SKM-1 (cell line): ENCODE measurements around the gene C19orf25.
"Not testable (repeated sequence)": the region's sequence is repeated elsewhere in the genome, so short reads cannot be mapped to it uniquely, and the experiment has no call there.

ENCODE experiments used
- DNase-seq: peaks from one replicate; lab custom pipeline; 2025; ENCODE audit not compliant: unreplicated experiment; lab: John Stamatoyannopoulos, UW

The C19orf25 gene

GRCh38 chr19:1512671-1513498 is 33.9 kb upstream of the C19orf25 start, which contains the start of gene ADAMTSL5:
TSS of gene ADAMTSL5 (minus strand) at chr19:1513019. CDS start at chr19:1510943, 2,076 bp downstream.
- DNase-seq, result peak; percentile 25

DNA sequence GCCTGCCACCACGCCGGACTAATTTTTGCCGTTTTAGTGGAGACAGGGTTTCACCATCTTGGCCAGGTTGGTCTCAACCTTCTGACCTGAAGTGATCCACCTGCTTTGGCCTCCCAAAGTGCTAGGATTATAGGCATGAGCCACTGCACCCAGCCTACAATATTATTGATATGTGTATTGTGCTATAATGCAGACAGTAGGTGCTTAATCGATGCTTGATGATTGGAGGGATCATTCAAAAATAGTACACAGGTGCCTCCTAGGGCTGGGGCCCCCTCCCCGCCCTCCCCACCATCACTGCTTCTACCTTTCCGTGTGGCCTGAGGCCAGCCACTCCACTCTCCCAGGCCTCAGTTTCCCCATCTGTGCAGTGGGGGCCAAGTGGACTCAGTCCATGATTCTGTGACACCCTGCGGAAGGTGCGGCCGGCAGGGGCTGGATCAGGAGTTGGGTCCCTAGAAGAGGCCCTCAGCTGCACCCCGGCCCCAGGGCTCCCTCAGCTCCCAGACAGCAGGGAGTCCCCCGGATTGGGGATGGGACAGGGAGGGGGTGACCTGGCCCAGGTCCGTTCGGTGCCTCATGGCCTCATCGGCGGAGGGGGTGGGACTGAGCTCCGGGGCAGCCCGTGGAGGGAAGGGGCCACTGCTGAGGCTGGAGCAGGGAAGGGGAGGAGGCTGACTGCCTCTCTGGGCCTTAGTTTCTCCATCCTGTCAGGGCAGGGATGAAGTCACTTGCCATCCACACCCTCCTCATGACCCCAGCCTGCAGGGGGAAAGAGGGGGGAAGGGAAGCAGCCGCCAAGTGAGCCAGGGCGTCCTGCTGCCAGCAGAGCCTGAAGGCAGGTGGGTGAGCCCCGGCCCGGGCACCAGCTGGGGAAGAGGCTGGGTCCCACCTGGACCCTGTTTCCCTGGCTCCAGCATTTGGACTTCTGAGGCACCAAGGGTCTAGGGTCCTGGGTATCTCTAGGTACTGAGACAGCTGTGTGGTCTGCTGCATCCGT is 32.6 kb upstream of the C19orf25 start:
- no peak for DNase-seq

GRCh38 chr19:1510807-1511206 is 31.8 kb upstream of the C19orf25 start:
- no peak for DNase-seq

GRCh38 chr19:1510442-1510806 is 31.4 kb upstream of the C19orf25 start:
- DNase-seq, result no peak

DNA sequence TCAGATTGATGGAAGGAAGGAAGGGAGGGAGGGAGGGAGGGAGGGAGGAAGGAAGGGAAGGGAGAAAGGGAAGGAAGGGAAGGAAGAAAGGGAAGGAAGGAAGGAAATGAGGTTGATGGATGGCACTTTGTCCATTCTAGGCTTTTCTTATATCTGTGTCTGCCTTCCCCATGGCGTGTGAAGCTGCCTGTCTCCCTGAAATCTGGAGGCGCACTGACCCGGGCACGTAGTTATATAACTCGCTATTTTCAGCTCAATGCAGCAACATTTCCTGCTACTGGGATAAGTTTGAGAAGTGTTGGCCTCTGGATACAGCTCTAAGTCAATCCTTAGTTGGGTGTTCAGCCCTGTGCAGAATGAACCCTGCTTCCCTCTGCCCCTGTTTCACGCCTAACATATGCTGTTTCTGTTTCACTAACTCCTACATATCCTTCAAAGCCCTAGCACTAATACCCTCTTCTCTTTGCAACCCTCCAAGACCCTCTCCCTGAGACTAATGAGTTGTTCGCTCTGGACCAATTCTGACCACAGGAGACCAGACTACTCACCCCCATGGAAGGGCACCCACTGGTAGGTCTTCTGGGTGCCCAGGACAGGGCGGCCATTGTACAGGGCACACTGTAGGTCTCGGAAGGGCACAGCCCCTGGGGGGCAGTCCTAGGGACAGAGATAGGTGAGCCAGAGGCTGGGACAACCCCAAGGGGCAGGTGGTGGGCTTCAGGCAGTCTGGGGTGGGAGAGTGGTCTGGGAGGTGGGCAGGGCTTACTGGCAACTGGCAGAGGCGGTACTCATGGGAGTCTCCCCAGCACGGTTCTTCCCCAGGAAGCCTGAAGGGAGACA is 30.8 kb upstream of the C19orf25 start:
- no peak for DNase-seq

DNA sequence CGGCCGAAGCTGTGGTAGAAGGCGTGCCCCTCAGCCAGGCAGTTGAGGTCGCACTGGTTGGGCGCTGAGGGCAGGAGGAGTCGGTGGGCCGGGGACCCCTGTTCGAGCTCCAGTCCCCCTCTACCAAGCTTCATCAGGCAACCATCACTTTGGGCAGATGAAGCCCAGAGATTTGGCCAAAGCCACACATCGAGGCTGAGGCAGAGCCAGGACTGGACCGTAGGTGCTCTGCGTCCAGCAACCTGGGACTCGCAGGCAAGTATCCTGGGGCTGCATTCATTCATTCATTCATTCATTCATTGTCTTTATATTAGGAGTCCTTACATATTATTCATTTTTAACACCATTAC is 29.5 kb upstream of the C19orf25 start:
- no peak for DNase-seq

GRCh38 chr19:1507763-1508506 is 28.9 kb upstream of the C19orf25 start:
- DNase-seq, result peak; percentile 90

- DNase-seq, result no peak
Observed at GRCh38 chr19:1507192-1507660, 28.2 kb upstream of the C19orf25 start.

DNA sequence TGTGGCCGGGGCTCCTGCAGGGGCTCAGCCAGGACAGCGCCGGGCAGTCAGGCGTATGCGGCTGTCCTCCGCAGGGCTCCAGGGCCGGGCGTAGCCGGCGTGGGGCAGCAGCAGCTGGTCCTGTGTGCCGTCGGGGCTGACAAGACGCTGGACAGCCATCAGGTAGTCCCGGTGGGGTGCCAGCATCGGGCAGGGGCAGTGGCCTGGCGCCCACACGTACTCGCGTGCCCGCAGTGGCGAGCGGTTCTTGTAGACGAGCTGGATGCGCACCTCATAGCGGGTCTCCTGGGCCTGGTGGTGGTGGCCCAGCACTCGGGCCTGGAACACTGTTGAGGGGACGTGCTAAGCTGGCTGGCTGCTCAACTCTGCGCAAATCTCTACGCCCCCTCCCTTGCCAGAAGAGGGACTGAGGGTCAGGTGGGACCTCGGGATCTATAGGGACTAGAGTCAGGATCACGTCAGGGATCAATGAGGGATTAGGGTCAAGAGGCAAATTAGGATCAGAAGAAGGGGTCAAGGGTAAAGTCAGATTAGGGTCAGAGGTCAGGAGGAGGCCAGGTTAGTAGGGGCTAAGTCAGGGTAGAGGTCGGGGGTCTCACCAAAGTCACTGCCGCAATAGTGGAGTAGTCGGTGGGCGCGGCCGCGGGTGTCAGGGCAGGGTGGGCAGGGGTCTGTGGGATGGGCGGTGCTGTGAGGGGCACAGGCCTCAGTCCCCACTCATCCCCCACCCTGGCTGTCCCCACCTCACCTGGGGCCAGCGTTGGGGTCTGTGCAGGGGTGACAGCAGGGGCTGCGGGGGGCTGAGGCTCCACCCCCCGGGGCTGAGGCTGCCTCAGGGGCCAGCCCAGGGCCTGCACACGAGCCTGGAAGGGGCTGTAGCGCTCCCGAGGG is 27.2 kb upstream of the C19orf25 start:
- no peak for DNase-seq

GRCh38 chr19:1505012-1505411 is 26.0 kb upstream of the C19orf25 start:
- no peak for DNase-seq

DNA sequence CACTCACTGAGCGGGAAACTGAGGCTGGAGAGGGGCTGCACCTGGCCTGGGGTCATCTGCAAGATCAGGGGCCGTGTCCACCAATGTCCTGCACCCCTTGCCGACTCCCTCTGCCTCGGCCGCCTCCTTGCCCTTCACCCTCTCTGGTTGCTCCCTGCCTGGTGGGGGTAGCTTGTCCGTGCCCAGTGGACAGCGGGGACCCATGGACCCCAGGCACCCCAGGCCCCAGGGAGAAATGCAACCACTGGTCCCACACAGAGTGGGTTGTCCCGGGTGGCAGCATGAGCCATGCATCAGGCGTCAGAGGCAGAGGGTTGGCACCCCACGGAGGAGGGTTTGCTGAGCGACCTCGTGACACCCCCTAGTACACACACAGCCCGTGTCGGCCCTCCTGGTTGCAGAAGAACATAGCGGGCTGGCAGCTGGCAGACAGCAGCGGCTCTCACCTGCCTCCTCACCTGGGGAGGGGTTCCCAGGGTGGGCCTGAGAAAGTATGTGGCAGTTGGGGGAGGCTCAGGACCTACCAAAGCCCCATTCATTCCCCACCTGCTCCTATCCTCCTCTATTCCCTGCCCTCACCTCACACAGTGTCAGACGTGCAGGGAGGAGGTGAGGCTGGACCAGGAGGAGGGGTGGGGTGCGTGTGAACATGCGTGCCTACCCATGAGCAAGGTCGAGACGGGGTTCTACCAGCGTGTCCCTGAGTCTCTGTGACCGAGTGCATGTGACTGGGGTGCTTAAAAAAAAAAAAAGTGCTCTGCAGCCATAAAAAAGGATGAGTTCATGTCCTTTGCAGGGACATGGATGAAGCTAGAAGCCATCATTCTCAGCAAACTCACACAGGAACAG is 25.1 kb upstream of the C19orf25 start:
- DNase-seq, result no peak

- peak; percentile 34 for DNase-seq
Observed at GRCh38 chr19:1503089-1503924, 24.3 kb upstream of the C19orf25 start.

GRCh38 chr19:1502433-1503088 is 23.5 kb upstream of the C19orf25 start:
- DNase-seq, result no peak

GRCh38 chr19:1501200-1501595 is 22.2 kb upstream of the C19orf25 start:
- no peak for DNase-seq

DNA sequence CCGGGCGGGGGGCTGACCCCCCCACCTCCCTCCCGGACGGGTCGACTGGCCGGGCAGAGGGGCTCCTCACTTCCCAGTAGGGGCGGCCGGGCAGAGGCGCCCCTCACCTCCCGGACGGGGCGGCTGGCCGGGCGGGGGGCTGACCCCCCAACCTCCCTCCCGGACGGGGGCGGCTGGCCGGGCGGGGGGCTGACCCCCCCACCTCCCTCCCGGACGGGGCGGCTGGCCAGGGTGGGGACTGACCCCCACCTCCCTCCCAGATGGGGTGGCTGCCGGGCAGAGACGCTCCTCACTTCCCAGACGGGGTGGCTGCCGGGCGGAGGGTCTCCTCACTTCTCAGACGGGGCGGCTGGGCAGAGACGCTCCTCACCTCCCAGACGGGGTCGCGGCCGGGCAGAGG is 20.2 kb upstream of the C19orf25 start:
- not testable (repeated sequence) for DNase-seq

DNA sequence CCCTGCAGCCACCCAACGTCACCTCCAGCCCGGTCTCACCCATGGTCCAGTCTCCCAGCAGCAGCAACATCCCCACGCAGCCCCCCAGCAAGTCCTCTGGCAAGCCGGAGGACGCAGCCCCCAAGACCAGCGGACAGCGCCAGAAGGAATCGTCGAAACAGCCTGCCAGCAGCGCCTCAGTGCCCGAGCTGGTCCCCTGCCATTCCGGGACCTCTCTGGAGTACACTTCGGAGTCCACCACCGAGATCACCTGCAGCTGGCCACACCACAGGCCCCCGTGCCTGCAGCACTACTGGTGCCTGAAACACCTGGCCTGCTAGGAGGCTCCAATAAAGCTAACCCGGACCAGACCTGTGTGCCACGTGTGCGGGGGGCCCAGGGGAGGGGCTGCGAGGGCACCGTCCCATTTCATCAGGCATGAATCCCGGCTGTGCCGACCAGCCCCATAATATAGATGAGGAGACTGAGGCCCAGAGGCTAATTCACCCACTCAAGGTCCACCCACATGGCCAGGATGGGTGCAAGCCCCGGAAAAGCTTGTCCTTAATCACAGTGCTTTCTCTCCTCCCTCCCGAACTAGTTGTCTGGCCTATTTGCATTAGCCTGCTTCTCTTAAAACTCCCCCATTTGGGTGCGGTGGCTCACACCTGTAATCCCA is 18.7 kb upstream of the C19orf25 start:
- no peak for DNase-seq
